EL (cell line): ENCODE results near the gene CBY3.
"Not testable (repeated sequence)": the region's sequence is repeated elsewhere in the genome, so short reads cannot be mapped to it uniquely, and the experiment has no call there.

Source experiments
- DNase-seq: peaks from one replicate; pipeline ENCODE4 v3.0.0-alpha.2; 2016

The CBY3 gene

DNA sequence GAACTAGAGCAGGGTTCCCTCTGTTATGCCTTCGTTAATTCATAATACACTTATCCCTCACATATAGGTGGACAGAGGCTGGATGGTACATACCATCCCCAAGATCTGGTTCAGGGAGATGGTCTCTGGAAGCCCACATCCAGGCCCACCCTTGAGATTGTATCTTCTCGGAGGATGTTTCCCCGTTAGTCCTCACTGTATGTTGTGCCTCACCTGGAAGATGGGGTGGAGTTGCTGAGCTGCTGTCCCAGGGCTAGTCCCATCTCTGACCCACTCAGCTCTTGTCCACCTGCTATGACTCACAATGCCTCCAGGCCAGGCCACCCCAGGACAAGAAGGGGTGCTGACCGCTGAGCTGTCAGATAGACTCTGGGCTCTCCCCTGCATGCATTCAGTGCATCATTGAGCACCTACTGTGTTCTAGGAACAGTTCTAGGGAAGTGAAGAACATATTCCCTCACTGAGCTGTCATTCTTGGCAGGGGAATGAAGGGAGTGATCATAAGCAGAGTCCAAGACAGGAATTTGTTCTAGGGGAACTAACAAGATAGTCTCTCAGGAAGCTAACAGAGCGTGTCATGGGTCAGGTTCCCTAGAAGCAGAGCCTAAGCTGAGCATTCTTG is at the start of gene CBY3:
TSS of gene CBY3 (minus strand) at position 255 of the 622 bp plus-strand sequence. CDS start at position 139, 116 bp downstream.
- peak; percentile 19 for DNase-seq

DNA sequence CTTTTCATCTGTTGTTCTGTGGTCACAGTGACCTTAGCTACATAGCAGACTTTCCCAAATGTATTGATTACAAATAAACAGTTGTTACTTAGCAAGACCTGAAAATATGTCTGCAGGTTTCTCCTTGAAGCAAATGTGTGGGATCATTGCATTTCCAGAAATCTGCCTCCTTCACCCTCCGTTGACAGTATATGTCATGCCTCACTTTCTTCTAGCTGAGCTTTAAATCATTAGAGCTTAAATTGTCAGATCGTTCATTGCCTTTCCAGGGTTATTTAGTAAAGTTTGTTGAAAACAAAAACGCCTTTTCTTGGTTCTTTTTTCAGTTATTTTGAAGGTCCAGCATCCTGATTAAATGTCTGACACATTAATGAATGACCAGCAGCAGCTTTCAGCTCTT is 49.5 kb upstream of the CBY3 start:
- DNase-seq = no peak

- DNase-seq = no peak
These were observed 48.9 kb upstream of the CBY3 start for GRCh38 chr5:179729727-179730126.

DNA sequence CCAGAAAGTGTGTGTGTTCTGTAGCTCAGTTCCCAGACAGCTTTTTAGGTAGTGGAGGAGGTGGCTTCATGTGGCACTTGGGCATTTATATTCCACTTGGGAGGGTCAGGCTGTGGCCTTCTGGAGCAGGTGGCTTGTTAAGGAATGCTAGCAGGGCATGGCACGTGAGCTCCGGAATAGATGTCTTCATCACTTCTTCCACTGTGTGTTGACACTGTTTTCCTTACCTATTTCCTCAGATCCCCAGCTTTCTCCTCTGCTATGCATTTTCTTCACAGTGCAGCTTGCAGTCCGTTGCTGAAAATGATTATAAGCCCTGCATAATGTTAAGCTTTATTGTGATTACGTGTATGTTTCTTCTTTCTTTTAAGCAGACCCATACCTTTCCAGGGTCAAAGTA is 48.5 kb upstream of the CBY3 start:
- DNase-seq = no peak

GRCh38 chr5:179727106-179727505 is 46.3 kb upstream of the CBY3 start:
- no peak for DNase-seq

- DNase-seq = no peak
These were observed 43.3 kb upstream of the CBY3 start for GRCh38 chr5:179724163-179724562.

DNA sequence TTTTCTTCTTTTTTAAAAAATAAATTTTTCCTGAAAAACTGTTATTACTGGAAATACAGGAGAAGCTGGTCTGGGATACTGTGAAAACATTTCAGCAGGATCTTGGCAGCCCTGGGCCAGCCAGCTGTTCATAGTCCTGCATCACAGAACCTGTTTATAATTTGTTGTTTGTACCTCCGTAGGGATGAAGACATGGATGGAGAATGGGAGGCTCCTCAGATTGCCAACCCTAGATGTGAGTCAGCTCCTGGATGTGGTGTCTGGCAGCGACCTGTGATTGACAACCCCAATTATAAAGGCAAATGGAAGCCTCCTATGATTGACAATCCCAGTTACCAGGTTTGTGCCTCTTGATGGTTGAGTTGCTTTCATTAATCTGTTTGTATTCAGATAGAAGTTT is 39.4 kb upstream of the CBY3 start:
- no peak for DNase-seq

DNA sequence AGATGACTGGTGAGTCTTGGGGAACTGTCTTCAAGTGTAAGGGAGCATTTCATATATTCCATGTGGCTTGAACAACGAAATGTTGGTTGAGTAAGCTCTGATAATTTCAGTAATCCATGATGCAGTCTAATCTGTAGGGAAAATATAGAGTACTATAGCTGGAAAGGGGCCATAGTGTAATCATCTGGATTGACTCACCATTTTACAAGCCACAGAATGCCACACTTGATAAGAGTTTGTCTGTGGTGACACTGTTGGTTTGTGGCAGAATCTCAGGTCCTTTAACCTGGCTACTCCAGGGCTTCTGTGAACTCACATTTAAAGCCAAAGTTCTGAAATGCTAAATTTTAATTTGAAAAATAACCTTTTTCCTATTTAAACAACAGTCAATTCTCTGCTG is 35.5 kb upstream of the CBY3 start:
- peak; percentile 17 for DNase-seq

- DNase-seq = no peak
These were observed 19.6 kb upstream of the CBY3 start for GRCh38 chr5:179700401-179700918.

DNA sequence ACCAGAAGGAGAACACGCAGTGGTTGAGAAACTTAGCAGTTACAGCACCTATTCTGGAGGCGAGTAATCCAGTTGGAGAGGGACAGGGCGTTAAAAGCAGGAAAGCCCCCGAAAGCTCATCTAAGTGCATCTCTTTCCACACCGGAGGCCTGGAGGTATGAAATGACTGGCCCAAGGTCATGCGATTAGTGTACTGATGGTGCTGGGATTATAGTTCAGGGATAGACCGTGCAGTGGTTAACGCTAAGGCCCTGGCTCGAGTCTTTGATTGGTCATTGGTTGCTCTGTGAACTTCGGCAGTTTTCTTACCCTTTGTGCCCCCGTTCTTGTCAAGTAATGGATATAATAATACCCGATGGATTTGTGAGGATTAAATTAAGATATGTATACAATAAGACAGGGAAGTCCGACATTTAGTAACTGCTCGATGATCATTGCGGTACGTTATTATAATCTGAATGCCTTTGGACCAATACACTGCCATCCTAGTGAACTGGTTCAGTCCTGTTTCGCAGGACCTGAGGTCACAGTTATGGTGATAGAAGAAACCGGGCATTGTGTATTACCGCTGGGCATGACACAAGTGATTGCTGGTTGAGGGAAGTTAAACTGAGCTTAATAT is 18.9 kb upstream of the CBY3 start:
- peak; percentile 38 for DNase-seq

DNA sequence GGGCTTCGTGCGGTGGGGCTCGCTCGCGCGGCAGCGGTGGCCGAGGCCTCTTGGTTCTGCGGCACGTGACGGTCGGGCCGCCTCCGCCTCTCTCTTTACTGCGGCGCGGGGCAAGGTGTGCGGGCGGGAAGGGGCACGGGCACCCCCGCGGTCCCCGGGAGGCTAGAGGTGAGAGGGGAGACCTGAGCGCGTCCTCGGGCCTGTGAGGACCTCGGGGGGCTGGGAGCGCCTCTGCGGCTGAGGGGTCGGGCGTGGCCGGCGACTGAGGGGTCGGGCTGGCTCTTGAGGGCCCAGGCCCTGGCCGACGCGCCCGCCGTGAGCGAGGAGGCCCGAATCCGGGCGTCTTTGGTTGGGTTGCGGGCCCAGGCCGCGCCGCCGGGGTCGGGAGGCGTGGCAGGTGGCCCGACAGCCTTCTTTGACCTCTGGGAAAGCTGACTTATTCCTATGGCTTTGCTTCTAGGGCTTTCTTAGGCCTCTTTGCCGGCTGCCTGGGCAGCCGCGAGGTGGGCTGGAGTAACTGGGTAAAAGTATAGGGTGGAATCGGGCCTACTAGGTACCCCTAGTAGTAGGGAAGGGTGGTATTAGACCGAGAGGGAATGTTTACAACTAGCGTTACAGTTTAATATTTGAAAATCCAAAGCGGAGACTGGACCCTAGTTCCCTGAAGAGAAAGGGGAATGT is 18.2 kb upstream of the CBY3 start, which contains the start of gene CANX:
TSS of gene CANX (plus strand) at position 33 of the 681 bp plus-strand sequence. CDS start 6,715 bp downstream, outside the sequence.
- no peak for DNase-seq

- DNase-seq = peak; percentile 100
These were observed 17.4 kb upstream of the CBY3 start for GRCh38 chr5:179697993-179698934.

DNA sequence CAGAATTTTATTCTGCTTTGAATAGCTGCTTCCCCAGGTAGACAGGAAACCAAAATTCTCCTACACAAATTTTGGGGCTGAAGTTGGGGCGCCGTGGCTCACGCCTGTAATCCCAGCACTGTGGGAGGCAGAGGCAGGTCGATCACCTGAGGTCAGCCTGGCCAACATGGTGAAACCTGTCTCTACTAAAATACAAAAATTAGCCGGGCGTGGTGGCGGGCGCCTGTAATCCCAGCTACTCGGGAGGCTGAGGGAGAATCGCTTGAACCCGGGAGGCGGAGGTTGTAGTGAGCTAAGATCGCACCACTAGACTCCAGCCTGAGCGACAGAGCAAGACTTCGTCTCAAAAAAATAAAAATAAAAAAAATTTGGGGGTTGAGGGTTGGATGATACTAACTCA is 16.7 kb upstream of the CBY3 start:
- not testable (repeated sequence) for DNase-seq

DNA sequence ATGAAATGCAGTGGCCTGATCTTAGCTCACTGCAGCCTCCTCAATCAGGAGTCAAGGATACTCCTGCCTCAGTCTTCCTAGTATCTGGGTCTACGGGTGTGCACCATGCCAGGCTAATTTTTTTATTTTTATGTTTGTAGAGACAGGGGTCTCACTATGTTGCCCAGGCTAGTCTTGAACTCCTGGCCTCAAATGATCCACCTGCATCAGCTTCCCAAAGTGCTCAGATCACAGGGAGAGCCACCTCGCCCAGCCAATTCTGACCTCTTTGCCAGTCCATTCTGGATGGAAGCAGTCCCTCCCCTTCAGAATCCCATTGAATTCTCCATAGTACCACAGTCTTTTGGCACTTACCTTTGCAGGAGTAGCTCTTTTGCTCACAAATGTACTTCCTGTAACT is 16.3 kb upstream of the CBY3 start:
- no peak for DNase-seq

- DNase-seq = no peak
These were observed 15.8 kb upstream of the CBY3 start for GRCh38 chr5:179696603-179697002.

- DNase-seq = no peak
These were observed 13.7 kb upstream of the CBY3 start for GRCh38 chr5:179694561-179694960.

DNA sequence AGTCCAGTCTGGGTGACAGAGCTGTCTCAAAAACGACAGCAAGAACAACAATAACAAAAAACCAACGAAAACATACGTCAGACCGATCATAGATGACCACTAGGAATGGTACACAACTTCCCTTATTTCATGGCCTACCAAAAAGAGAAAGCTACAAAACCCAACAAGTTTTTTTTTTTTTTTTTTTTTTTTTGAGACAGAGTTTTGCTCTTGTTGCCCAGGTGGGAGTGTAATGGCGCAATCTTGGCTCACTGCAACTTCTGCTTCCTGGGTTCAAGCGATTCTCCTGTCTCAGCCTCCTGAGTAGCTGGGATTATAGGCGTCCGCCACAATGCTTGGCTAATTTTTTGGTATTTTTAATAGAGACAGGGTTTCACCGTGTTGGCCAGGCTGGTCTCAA is 8.4 kb upstream of the CBY3 start:
- not testable (repeated sequence) for DNase-seq

DNA sequence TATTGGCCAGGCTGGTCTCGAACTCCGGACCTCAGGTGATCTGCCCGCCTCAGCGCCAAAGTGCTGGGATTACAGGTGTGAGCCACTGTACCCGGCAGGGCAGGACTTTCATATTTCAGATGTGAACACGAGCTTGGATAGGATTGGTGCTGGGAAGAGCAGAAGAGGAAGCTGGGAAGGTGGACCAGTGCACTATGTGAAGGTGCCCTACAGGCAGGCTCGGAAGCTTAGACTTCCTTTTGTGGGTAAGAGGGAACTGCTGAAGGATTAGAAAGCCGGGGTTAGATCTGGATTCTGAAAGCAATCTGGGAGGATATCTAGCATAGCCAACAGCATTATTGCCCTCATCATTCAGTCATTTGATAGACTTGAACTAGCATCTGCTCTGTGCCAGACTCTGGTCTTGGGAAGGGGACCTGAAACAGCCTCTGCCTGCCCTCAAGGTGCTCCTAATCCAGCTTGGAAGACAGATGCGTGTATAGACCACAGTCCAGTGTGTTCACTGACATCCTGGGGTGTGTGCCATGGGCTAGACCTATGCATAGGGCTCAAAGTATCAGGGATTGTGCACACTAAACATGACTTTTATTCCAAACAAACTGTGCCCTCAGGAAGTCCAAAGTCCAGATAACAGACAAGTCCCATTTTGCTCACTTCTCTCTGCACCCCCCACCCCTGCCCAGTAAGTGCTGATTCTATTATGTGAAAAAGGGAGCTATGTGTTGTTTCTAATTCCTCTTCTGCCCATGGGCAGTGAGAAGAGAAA is 637 bp downstream of the CBY3 start:
- DNase-seq = no peak

GRCh38 chr5:179679014-179679674 is 1.7 kb downstream of the CBY3 start:
- DNase-seq = peak; percentile 49

DNA sequence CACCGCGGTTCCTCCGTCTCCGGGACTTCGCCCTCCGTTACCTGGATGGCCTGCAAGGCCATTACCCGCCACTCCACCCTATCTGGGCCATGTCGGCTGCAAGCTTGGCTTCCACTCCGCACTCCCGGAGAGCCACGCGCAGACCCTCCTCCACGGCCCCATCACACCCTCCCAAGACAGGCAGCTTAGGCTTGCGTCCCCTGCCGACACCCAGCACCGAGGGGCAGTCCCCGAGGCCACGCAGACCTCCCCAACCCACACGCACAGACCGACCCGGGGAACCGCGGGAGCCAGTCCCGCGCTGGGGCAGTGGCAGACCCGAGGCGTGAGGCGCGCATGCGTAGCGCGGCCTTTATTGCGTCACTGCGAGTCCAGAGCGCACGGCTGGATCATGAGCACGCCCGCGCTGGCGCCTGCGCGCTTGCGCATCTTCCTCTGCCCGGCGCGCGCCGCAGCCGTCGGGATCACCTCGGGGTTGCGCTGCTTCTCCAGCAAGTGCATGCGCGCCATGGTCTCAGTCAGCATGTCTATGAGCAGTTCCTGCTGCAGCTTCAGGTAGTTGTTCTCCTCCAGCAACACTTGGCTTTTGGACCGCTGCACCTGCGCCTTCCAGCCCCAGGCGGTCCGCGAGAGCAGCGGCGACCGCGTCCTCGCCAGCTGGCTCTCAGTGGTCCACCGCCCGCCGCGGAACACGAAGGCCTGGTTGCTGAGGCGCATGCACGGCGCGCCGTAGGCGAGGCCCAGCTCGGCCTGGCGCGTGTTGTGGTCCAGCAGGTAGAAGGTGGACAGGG is 2.4 kb downstream of the CBY3 start:
- DNase-seq = peak; percentile 94

- DNase-seq = peak; percentile 51
These were observed 12.4 kb downstream of the CBY3 start for GRCh38 chr5:179668391-179668790.
